Stimulated activated CD4-positive, alpha-beta T cell treated with anti-CD3 and anti-CD28 coated beads, Interleukin-2, amount 100 ng/mL, for 48 hours (primary cell): Measurements from ENCODE around the gene CMC2.

ENCODE experiments used
- DNase-seq, 2 donors: peaks; one replicate each; pipeline ENCODE4 v3.0.0-alpha.2; 2020

Gene CMC2

DNA sequence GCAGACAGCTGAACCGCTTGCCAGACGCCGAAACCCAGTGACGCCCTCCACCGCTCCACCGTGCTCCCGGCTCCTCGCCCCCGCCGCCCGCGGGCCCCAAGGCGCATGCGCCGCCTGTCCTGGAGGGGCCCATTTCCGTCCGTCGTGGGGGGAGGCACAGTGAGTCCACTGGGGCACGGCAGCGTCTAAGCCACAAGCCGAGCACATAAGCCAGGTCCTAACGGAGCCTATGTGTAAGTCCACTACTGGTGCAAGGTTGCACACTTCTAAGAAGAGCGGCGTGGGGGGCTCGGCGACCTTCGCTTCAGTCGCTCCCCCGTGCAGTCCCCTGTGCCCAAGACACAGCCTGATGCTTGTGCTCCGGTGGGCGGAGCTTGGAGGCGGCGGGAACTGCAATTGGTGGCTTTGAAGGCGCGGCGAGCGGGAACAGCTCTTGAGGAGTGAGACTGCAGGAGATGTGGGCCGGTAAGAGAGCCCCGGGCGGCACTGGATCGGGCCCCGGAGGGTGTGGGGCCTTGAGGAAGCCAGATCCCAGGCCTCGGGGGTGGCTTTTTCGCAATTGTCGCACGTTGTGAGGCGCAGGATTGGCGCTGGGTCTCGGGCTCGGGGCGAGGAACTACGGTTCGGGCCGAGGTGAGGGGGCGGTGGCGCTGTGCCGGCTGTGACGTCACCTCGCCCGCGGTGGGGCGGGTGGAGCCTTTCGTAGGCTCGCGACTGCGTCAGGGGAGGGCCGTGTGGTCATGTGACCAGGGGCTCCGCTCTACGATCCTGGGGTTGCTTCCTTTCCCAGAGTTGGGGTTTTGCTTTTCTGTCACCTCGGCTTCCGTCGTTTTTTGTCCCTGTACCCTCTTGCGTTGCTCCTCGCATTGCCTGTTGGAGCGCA lies at the start of gene CMC2, which contains the start of gene CENPN:
TSS of gene CMC2 (minus strand) at position 73 of the 883 bp plus-strand sequence. CDS start 9,491 bp downstream, outside the sequence.
TSS of gene CENPN (plus strand) at position 402 of the 883 bp plus-strand sequence. CDS start 4,726 bp downstream, outside the sequence.
- peak; percentile 93 for DNase-seq

DNA sequence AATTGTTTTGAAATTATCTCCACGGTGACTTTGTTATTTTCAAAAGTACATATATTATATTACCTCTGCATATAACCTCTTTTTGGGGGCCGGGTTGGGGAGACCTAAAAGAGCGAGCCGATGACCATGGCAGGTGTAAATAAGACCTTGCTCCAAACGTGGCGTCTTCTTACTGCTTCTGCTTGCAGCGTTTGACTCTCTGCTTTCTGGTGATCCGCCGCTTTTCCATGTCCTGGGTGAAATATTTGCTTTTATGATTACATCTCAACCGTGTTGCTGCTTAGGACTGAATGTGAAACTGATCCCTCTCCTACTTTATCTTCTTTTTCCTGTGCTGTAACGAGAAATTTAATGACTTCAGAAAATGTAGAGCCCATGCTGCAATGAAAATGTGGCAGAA lies 47.1 kb upstream of the CMC2 start:
- no peak for DNase-seq

GRCh38 chr16:81042821-81043220 lies 36.1 kb upstream of the CMC2 start:
- DNase-seq, result no peak

DNA sequence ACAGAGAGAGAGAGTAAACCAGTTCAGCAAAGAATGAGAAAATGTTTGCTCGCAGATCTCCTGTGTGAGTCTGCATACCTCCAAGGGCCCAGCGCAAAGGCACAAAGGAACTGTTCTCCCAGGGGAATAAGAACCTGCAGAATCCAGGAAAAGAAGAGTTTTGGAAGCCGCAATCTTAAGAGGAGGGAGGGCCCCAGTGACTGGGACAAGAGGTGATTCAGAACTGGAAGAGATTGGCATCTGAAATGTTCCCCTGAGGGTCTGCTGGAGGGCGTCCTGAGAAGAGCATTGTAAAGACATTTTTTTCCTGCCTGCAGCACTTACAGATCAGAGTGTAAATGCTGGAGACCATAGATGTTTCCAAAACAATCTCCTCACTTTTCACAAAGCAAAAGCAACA lies 35.0 kb upstream of the CMC2 start:
- DNase-seq, result no peak

GRCh38 chr16:81040842-81041241 lies 34.2 kb upstream of the CMC2 start:
- no peak for DNase-seq

DNA sequence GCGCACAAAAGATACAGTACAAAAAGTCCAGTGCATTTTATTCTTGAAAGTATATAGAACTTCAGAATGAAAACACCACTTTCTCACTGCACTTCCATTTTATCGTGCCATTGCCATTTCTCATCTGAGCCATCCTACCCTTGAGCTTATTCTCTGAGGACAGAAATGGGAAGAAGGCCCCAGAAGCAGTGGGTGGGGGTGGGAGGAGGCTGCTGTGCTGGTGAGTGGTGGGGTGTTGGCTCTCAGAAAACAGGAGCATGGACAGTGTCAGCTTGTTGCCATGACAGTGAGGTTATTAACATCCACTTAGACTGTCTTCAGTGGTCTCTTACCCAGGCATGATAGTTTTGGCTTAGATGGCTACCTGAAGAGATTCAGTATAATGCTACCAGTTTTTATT lies 33.4 kb upstream of the CMC2 start:
- no peak for DNase-seq

GRCh38 chr16:81036751-81037350 lies 30.2 kb upstream of the CMC2 start:
- no peak for DNase-seq

- peak; percentile 13 to 23 for DNase-seq
These were observed 29.5 kb upstream of the CMC2 start for GRCh38 chr16:81035975-81036750.

GRCh38 chr16:81035398-81035974 lies 28.8 kb upstream of the CMC2 start, which contains the start of gene ATMIN:
ATMIN (plus strand) TSS chr16:81035842; CDS start chr16:81035871, 29 bp downstream.
- peak; percentile 86 to 89 for DNase-seq

DNA sequence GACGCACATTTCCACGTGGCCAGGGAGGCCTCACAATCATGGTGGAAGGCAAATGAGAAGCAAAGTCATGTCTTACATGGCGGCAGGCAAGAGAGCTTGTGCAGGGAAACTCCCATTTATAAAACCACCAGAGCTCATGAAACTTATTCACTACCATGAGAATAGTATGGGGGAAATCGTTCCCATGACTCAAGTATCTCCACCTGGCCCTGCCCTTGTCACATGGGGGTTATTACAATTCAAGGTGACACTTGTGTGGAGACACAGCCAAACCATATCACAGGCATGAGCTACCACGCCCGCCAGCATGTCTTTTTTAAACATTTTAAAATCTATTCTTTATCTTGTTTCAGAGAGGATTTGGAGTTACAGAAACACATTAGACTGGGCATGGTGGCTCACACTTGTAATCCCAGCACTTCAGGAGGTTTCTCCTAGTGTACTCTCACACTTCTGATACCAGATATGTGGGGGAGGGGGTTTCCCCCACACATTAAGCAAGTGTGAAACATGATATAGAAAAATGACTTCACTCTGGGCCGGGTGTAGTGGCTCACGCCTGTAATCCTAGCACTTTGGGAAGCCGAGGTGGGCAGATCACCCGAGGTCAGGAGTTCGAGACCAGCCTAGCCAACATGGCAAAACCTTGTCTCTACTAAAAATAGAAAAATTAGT lies 23.4 kb upstream of the CMC2 start:
- no peak for DNase-seq

- DNase-seq, result no peak
These were observed 19.7 kb upstream of the CMC2 start for GRCh38 chr16:81026429-81026828.

GRCh38 chr16:81018496-81018895 lies 11.8 kb upstream of the CMC2 start:
- no peak for DNase-seq

DNA sequence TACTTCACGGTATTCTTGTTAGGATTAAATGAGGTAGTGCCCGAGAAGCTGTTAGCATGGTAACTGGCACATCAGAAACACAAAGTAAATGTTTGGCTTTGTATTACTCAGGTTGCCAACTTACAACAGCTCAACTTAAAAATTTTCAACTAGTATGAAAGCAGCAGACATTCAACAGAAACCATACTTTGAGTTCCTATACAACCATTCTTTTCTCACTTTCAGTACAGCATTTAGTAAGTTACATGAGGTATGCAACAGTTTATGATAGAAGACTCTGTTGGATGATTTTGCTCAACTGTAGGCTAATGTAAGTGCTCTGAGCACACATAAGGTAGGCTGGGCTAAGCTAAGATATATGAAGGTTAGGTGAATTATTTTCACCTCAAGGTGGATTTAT lies 8.0 kb upstream of the CMC2 start:
- no peak for DNase-seq

DNA sequence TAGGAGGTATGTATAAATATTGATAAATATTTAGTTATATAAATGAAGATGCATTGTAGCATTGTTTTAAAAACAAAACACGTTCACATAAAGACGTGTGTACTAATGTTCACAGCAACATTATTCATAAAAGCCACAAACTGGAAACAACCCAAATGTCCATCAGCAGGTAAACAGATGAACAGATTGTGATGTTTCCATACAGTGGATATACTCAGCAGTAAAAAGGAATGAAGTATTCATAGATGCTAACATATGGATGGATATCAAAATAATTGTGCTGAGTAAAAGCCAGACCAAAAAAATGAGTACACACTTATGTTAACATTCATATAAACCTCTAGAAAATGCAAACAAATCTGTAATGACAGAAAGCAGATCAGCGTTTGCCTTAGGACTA lies 6.3 kb upstream of the CMC2 start:
- no peak for DNase-seq

DNA sequence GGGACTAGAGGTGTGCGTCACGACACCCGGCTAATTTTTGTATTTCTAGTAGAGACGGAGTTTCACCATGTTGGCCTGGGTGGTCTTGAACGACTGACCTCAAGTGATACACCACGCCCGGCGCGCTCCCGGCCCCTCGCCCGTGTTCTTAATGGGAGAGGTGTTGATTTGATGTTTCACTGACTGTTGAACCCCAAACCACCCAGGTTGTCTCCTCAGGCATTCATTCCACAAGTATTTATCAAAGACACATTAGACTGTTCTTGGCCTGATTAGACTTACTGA lies 1.8 kb upstream of the CMC2 start:
- DNase-seq, result no peak

GRCh38 chr16:81006211-81006812 lies 373 bp downstream of the CMC2 start:
- peak; percentile 65 to 66 for DNase-seq

- no peak for DNase-seq
These were observed 999 bp downstream of the CMC2 start for GRCh38 chr16:81005610-81006161.

GRCh38 chr16:81004646-81005353 lies 1.9 kb downstream of the CMC2 start:
- peak; percentile 16 to 33 for DNase-seq

GRCh38 chr16:81003610-81004460 lies 2.9 kb downstream of the CMC2 start:
- DNase-seq, result no peak

DNA sequence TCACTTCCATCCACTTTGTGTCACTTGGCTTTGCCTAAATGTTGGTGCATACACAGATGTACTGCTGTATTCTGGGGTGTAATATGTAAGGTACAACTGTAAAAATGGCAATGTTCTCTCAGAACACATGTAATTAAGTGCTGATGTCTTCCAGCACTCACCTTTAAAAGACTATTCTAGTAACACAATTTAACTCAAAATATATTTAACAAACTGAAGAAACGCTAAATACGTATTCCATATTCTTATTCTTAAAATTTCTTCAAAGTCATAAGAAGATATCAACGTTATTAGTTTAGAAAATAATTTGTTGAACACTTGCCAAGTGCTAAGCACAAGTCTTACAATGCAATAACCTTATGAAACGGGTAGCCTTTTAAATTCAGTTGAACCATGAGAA lies 3.6 kb downstream of the CMC2 start:
- no peak for DNase-seq
